WTC11 (cell line): ENCODE results near the gene NUPR1.

ENCODE experiments used
- ETV6 ChIP-seq: sonication (generic); formaldehyde crosslinking; IDR thresholded peaks from 2 replicates; pipeline ENCODE4 v1.8.1; 2022; ENCODE audit warnings: mild to moderate bottlenecking, missing genetic modification reagents
- FOXJ3 ChIP-seq: sonication (generic); formaldehyde crosslinking; IDR thresholded peaks from 2 replicates; pipeline ENCODE4 v1.9.0; 2021; ENCODE audit warnings: missing genetic modification reagents, mild to moderate bottlenecking, borderline replicate concordance
- MYBL2 ChIP-seq: sonication (generic); formaldehyde crosslinking; IDR thresholded peaks from 2 replicates; pipeline ENCODE4 v1.8.1; 2023; ENCODE audit warnings: mild to moderate bottlenecking, moderate library complexity, missing genetic modification reagents
- NR1H2 ChIP-seq: sonication (generic); formaldehyde crosslinking; IDR thresholded peaks from 2 replicates; pipeline ENCODE4 v1.9.0; 2021; ENCODE audit warnings: mild to moderate bottlenecking, moderate library complexity, missing genetic modification reagents
- NR3C1 ChIP-seq: sonication (generic); formaldehyde crosslinking; conservative IDR thresholded peaks from 2 replicates; pipeline ENCODE4 v1.8.1; 2023; ENCODE audit warnings: low read depth, mild to moderate bottlenecking, missing genetic modification reagents
- TF ChIP-seq, protein P1 (sequence below): fragments of 200-600 bp; IDR thresholded peaks from 2 replicates; pipeline ENCODE4 v1.8.0; 2022; ENCODE audit warnings: antibody characterized with exemption
- TF ChIP-seq, protein P2 (sequence below): sonication (generic); formaldehyde crosslinking; IDR thresholded peaks from 2 replicates; pipeline ENCODE4 v1.8.1; 2022; ENCODE audit warnings: low read depth, missing genetic modification reagents, borderline replicate concordance

DNA sequence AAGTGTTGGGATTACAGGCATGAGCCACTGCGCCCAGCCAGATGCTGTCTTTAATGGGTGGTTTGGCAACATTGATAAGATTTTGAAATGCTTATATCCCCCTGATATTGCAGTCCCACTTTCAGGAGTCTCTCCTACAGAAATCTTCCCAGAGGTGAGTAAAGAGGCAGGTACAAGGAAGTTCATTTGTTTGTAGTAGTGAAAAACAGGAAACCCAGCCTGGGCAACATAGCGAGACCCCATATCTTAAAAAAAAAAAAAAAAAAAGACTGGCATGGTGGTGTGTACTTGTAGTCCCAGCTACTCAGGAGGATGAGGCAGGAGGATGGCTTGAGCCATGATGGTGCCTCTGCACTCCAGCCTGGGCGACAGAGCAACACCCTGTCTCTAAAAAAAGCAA lies 6.2 kb upstream of the NUPR1 start:
- no peak for TF ChIP-seq ETV6 (CRISPR knock-in tag)
- TF ChIP-seq, protein P1, sequence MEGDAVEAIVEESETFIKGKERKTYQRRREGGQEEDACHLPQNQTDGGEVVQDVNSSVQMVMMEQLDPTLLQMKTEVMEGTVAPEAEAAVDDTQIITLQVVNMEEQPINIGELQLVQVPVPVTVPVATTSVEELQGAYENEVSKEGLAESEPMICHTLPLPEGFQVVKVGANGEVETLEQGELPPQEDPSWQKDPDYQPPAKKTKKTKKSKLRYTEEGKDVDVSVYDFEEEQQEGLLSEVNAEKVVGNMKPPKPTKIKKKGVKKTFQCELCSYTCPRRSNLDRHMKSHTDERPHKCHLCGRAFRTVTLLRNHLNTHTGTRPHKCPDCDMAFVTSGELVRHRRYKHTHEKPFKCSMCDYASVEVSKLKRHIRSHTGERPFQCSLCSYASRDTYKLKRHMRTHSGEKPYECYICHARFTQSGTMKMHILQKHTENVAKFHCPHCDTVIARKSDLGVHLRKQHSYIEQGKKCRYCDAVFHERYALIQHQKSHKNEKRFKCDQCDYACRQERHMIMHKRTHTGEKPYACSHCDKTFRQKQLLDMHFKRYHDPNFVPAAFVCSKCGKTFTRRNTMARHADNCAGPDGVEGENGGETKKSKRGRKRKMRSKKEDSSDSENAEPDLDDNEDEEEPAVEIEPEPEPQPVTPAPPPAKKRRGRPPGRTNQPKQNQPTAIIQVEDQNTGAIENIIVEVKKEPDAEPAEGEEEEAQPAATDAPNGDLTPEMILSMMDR: no peak
- TF ChIP-seq FOXJ3 (CRISPR knock-in tag): no peak
- TF ChIP-seq NR3C1 (CRISPR knock-in tag): no peak
- TF ChIP-seq, protein P2, sequence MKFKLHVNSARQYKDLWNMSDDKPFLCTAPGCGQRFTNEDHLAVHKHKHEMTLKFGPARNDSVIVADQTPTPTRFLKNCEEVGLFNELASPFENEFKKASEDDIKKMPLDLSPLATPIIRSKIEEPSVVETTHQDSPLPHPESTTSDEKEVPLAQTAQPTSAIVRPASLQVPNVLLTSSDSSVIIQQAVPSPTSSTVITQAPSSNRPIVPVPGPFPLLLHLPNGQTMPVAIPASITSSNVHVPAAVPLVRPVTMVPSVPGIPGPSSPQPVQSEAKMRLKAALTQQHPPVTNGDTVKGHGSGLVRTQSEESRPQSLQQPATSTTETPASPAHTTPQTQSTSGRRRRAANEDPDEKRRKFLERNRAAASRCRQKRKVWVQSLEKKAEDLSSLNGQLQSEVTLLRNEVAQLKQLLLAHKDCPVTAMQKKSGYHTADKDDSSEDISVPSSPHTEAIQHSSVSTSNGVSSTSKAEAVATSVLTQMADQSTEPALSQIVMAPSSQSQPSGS (CRISPR knock-in tag): no peak
- no peak for TF ChIP-seq MYBL2
- TF ChIP-seq NR1H2: no peak
